Skin epidermis (tissue), 12 donors: ENCODE results near the gene ARHGAP45.
"Not testable (repeated sequence)": the region's sequence is repeated elsewhere in the genome, so short reads cannot be mapped to it uniquely, and the experiment has no call there.

Experiments used
- H3K27ac ChIP-seq, 21 experiments: fragments of 200-600 bp; sonication (generic) in 11 of 21; one replicate each; pipeline ENCODE4 v1.5.0; 2020; ENCODE audit warnings: mild to moderate bottlenecking in 3 of 21, inconsistent platforms in 2 of 21, moderate library complexity in 2 of 21
- H3K4me3 ChIP-seq, 7 experiments: fragments of 200-600 bp; sonication (generic) in 2 of 7; one replicate each; pipeline ENCODE4 v1.5.0; 2020; ENCODE audit warnings: inconsistent platforms in 2 of 7, mild to moderate bottlenecking in 2 of 7, moderate library complexity in 1 of 7

ARHGAP45 gene

DNA sequence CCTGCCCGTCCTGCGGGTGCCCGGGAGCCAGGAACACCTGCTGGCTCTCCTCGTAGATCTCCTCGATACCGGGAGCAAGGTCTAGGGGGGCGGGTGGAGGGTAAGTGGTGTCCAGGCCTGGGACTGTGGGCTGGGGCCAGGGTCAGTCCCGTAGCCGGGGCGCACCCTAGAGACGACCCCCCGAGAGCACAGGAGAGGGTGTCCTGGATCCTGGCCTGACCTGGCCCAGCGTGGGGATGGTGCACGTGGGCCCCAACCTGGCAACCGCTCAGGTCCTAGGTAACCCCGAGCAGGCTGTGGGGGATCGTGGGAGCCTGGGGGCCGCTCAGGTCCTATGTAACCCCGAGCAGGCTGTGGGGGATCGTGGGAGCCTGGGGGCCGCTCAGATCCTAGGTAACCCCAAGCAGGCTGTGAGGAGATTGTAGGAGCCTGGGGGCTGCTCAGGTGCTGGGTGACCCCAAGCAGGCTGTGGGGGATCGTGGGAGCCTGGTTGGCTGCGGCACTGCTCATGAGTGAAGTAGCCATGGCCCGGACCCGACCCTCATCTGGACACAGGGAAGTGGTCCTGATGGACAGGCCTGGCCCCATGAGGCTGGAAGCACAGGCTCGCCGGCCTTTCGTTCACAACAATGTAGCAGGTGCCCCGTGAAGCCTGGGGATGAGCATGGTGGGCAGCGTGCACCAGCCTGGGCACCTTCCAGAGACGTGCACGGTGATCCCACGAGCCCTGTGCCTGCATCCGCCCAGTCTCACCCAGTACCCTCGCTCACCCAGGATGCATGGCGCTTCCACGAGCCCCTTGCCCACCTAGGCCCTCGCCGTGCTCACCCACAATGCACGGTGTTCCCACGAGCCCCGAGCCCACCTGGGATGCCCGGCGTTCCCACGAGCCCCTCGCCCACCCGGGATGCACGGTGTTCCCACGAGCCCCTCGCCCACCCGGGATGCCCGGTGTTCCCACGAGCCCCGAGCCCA lies 43.0 kb downstream of the ARHGAP45 start:
- H3K27ac ChIP-seq, result peak overlapping the region in 1 of 21 experiments; percentile 4
- H3K4me3 ChIP-seq, result no peak overlapping the region

DNA sequence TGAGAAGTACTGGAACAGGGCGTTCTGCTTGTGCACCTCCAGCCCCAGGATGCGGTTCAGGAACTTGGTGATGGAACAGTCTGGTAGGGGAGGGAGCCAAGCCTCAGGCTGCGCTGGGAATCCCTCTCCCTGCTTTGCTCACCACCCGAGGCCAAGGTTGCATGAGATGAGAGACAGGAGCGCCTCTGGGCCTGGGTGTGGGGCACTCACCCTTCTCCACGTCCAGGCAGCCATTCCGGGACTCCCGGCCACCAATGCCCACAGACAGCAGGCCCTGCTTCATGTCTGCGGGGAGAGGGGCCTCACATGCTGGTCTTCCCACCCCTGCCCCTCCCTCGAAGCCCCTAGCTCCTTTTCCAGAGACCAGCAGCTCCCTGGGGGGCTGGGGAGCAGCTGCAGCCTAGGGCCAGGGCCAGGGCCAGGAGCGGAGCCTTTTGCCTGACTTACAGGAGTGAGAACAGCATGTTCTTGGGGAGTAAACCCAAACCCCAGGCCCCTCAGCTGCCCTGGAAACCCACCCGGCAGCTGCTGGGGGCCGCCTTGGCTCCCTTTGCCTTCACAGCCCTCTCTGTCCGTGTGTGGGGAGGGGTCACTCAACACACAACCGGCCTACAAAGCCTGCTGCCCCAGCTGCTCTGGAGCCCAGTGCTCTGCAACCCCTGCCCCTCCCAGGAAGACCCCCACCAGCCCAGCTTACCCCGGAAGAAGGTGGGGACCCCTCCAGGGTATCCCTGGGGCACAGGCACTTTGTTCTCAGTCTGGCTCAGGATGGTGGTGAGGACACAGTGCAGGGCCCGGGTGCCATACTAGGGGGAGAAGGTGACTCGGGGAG lies 44.1 kb downstream of the ARHGAP45 start:
- H3K27ac ChIP-seq, result peak overlapping the region in 11 of 21 experiments; percentile 21 to 85 (median 60)
- H3K4me3 ChIP-seq, result no peak overlapping the region

DNA sequence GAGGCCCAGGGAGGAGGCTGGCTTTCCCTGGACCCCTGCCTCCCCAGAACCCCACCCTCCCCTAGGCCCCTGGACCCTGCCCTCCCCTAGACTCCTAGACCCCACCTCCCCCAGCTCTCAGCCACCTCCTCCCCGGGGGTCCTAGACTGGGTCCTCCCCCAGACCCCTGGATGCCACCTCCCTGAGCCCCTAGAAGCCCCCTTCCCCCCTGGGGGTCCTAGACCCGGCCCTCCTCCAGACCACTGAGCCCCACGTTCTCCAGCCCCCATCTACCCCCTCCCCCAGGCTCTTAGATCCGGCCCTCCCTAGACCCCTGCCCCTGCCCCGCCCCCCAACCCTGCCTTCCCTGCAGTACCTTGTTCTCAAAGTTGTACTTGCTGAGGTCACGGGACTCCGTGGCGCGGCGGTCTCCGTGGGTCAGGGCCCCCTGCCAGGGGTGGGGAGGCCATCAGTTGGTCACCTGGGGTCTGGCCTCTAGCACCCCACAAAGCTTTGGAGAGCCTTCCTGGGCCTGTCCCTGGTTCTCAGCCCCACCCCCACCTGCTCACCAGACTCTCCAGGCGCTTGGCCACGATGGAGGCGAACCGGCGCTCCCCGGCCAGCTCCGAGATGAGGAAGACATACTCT lies 44.8 kb downstream of the ARHGAP45 start:
- Histone ChIP-seq H3K27ac (peak overlapping the region in 11 of 21 experiments; percentile 21 to 85 (median 67)), H3K4me3 (no peak overlapping the region)

DNA sequence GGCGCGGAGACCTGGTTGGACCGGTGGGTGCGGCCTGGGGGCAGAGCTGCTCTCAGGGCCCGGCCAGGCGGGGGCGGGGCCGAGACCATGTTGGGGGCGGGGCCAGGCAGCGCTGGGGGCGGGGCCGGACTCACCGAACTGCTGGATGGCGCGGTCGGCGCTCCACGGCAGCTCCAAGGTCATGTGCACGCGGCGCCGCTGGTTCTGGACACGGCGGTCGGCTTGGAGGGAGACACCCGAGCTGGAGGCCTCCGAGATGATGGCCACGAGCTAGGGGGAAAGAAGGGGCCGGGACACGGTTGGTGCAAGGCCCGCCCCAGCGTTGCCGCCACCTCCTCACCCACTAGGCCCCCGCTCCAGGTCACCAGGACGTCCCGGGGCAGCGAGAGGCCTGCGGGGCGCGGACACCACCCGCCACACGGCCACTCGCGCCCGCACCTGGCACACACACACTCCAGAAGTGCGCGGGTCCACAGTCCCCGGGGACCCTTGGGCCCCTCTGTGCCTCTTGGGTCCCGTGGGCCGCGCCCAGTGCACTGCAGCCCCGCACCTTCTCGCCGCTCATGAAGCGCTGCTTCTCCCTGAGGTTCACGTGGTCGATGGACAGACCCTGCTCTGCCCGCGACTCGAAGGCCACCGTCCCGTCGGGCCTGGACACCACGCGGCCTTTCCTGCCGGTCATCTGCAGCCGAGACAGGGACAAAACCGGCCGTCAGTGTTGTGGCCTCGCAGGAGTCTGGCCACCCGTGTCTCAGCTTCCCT lies 45.5 kb downstream of the ARHGAP45 start:
- Histone ChIP-seq H3K4me3 (no peak overlapping the region), H3K27ac (peak overlapping the region in 16 of 21 experiments; percentile 34 to 85 (median 70))

DNA sequence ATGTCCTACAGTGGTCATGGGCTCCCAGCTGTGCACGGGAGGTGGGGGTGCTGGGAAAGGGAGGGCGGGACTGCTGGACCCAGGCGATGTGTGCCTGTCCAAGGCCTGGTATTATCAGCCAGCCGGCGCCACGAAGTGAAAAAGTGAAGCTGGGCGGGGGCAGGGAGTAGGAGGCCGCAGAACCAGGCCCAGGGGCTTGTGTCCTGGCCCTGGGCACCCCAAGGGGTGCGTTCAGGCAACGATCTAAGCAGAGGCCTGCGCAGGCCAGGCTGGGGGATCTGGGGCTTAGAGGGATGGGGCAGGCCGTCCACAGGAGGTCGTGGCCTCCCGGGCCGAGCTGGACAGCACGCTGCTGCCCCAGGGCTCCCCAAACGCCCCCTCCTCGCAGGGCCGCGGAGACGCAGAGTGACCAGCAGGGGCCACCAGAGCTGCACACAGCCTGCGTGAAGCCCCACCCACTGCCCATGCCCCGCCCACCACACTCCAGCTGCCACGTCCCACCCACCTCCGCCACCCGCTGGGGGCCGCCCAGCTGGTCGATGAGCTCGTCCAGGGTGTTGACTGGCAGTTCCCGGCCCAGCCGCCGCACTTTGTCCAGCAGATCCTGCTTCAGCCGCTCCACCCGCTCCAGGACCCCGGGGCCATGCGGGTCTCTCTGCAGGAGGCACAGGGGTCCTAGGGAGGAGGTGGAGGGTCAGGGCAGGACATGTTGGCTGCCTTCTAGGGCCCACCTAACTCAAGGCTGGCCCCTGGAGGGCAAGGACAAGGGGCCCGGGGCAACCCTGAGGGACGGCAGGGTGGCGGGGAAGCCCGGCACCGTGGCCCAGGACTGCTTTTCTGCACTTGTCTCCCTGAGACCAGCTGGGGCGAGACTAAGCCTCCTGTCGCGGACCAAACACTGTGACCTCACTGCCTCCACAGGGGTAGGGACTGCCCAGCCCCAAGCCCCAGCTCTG lies 46.3 kb downstream of the ARHGAP45 start:
- H3K4me3 ChIP-seq, result no peak overlapping the region
- H3K27ac ChIP-seq, result peak overlapping the region in 19 of 21 experiments; percentile 9 to 85 (median 66)

DNA sequence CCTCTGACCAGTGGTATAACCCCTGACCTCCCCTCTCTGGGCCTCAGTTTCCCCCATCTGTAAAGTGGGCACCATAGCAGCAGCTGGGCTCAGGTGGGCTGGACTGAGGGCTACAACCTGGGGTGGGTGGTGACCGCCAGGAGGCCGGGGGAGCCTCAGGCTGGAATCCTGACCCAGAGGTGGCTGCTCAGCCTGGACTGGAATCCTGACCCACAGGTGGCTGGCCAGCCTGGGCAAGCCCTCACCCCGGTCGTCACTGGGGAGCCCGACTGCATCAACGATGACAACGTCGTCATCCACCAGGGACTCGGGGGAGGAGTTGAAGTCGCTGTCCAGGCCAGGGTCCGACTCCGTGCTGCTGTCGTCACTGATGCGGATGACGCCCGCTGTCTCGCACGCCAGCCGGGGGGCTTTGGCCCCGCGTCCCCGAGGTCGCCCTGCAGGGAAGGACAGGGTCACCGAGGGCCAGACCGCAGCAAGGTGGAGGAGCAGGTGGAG lies 47.1 kb downstream of the ARHGAP45 start:
- Histone ChIP-seq H3K4me3 (no peak overlapping the region), H3K27ac (peak overlapping the region in 16 of 21 experiments; percentile 51 to 85 (median 70))

DNA sequence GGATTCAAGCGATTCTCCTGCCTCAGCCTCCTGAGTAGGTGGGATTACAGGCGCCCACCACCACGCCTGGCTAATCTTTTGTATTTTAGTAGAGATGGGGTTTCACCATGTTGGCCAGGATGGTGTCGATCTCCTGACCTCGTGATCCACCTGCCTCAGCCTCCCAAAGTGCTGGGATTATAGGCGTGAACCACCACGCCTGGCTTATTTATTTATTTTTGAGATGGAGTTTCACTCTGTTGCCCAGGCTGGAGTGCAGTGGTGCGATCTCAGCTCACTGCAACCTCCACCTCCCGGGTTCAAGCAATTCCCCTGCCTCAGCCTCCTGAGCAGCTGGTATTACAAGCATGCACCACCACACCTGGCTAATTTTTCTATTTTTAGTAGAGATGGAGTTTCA lies 47.8 kb downstream of the ARHGAP45 start:
- not testable (repeated sequence) for H3K4me3 ChIP-seq
- H3K27ac ChIP-seq, result peak overlapping the region in 1 of 21 experiments; percentile 85

DNA sequence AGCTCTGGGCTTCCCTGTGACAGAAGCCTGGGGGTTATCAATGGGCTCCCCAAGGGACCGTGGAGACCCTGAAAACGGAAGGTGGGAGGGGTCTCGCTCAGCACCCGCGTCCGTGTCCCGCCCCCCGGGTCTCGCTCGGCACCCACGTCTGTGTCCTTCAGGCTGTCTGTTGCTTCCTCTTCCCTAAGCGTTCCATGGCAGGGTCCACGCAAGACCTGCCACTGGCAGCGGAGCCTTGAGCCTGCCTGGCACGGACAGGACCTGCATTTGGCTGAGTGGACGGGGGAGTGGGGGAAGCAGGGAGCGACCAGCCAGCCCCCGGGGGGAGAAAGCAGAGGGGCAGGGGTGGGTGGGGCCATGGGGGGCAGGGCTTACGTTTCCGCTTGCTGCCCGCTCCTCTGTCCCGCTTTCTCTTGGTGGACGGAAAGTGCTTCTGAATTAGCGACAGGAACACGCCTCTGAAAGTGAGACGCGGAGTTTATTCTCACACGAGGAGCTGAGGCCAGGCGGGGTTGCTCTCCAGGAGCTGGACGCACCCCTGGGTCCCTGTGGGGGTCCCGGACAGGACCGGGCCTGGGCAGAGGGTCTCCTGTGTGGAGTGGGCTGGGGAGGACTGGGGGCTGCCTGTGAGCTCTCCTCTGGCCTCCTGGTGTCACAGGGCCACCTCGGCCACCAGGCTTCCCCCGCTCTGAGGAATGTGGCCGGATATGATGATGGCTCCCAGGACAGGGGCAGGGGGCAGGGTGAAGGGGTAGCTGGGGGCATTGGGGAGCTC lies 48.9 kb downstream of the ARHGAP45 start:
- Histone ChIP-seq H3K4me3 (no peak overlapping the region), H3K27ac (peak overlapping the region in 3 of 21 experiments; percentile 15 to 45 (median 16))

DNA sequence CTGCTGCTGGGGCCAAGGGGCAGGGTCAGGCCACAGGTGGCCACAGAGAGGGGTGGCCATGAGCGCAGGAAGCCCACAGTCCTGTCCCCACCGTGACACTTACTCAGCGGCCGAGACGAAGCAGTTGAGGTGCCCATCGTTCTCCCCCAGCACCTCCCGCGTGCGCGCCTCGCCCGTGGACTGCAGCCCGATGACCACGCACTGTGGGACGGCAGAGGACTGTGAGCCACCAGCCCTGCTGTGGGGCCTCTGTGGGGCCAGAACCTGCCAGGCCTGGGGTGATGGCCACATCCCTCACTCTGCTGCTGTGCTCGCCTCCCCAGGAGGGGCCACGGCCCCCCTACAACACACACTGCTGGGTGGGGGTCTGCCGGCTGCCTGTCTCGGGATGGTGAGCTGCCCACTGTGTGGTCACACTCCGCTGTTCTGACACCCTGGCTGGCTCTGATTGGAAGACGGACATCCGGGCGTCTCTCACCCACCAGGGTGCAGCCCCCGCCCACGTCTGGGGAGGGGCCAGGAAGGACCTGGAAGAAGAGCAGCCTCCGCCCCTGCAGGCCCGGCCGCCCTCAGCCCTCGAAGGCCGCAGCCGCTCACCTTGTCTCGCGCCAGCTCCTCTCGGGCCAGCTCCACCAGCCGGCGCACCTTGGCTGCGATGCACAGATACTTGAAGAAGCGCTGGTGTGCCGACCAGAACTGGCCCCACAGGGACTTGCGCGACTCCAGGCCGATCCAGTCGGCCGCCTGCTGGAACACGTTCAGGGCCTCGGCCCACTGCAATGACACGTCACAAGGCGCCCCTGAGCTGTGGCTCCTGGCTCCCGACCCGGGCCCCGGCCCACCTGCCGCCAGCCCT lies 50.0 kb downstream of the ARHGAP45 start:
- H3K4me3 ChIP-seq, result no peak overlapping the region
- H3K27ac ChIP-seq, result peak overlapping the region in 6 of 21 experiments; percentile 13 to 51 (median 30)

DNA sequence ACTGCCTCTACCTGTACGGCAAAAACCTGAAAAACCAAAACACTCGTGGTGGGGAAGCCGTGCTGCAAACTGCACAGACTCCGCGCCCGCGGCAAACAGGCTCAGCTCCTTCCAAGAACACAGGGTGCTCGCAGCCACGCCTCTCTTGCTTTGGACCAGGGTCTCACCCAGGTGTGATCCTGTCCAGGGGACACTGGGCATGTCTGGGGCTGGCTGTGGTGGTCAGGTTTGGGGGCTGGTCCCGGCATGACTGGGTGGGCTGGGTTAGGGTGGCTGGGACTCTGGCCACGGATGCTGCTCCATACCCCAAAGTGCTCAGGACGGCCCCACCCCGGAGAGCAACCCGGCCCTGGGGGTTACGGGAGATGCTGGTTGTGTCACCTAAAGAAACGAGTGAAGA lies 50.7 kb downstream of the ARHGAP45 start:
- Histone ChIP-seq H3K27ac (peak overlapping the region in 3 of 21 experiments; percentile 13 to 35 (median 19)), H3K4me3 (no peak overlapping the region)

DNA sequence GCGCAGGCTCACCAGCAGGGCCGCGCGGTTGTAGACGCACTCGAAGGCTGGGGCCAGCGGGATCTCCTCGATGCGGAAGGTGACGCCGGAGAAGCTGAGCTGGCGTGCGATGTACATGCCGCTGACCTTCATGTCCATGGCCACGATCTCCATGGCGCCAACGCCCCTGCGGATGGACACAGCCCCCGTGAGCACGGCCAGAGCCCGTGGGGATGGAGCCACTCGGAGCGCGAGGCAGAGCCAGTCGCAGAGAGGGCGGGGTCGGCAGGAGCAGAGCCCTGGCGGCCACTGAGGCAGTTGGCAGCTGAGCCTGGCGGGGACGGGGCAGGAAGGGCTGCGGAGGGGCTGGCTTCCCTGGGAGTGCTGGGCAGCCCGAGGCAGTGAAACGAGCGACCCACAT lies 52.0 kb downstream of the ARHGAP45 start:
- Histone ChIP-seq H3K27ac (peak overlapping the region in 1 of 21 experiments; percentile 22), H3K4me3 (no peak overlapping the region)

DNA sequence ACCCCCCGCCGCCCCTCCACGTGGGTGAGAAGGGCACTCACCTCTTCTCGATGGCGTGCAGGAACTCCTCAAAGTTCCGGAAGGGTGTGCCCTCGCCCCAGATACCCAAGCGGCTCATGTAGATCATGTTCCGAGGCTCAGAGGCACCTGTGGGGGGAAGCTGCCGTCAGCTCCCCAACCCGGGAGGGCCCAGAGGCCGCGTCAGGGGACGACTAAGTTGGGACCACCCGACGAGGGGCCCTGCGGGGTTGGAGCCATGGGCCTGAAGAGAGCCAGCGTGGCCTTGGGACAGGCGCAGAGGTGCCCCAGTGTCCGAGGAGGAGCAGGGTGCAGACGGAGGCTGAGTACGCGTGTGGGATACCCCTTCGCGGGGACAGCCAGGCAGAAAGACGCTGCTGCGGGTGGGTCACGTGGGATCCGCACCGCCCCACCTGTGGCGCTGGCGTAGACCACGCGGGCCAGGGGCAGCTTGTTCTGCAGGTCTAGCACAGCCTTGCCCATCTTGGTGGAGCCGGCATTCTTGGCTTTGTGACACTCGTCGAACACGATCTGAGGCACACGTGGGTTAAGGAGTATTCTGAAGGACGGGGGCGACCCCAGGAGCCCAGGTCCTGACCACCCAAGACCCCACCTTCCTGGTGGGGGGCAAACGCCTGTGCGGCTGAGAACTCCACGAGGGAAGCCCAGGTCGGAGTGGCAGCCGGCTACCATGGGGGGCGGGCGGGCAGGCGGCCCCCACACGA lies 52.7 kb downstream of the ARHGAP45 start:
- no peak overlapping the region for H3K4me3 ChIP-seq
- peak overlapping the region in 1 of 21 experiments; percentile 22 for H3K27ac ChIP-seq

DNA sequence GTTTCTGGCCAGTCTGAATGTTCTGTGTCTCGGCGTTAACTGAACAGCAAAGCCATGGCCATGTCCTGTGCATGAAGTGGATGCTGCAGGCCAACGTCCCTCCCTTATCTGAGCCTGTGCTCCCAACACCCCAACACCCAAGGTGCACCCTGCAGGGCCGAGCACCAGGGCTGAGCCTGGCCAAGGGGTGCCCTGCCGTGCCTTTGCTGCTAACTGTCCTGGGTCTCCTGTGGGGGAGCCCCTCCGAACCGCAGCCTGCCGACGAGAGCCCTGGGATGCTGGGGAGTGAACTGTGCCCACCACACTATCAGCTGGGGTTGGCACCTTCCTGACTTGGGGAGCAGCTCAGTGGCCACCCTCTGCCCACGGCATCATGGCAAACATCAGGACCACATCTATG lies 54.4 kb downstream of the ARHGAP45 start:
- Histone ChIP-seq H3K4me3 (no peak overlapping the region), H3K27ac (no peak overlapping the region)

DNA sequence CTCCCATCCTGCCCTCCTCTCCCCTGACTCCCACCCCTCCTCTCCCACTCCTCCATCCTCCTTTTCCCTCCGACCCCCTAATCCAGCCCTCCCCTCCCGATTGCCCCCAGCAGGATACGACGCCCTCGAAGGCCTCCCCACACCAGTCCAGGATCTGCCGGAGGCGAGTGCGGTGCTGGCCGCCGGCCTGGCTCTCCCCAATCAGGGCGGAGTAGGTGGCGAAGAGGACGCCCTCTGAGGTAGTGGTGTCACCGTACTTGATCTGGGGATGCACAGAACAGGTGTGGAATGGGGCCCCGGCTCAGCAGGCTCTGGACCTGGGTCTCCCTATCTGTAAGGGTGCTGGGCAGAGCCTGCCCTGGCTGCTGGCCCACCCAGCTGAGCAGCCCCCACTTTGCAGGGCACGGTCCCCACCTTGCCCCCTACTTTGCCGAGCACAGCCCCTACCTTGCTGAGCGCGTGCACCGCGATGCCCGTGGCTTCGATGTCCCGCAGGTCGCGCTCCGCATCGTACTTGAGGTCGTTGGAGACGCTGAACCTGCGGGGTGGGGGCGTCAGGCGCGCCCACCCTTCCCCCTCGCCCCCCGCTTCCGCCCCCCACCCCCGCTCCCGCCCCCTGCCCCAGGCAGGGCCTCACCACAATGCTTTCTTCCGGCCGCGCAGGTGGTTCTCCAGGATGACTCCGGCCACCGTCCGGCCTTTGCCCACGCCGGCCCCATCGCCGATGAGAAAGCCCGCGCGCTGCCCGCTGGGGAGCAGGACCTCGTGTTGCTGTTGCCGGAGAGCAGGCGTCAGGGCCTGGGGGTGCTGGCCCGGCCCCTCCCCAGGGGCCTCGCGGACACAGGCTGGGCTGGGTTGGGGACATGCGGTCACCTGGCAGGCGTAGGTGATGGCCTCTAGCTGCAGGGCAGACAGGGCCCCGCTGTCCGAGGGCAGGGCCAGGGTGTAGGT lies 55.3 kb downstream of the ARHGAP45 start:
- Histone ChIP-seq H3K27ac (peak overlapping the region in 3 of 21 experiments; percentile 3 to 46 (median 7)), H3K4me3 (no peak overlapping the region)
